PC-9 (cell line): Measurements from ENCODE around the gene SLC16A2.

ENCODE experiments used
- CTCF ChIP-seq: fragments of 200-600 bp; sonication (generic); conservative IDR thresholded peaks from 2 replicates; pipeline ENCODE4 v1.6.1; 2017; ENCODE audit warnings: mixed run types, antibody characterized with exemption, mild to moderate bottlenecking, moderate library complexity
- EZH2 ChIP-seq: fragments of 200-600 bp; sonication (generic); IDR thresholded peaks from 2 replicates; pipeline ENCODE4 v1.8.0; 2017; ENCODE audit warnings: antibody characterized with exemption, low read depth

- no peak for TF ChIP-seq CTCF
- no peak for TF ChIP-seq EZH2
These were observed 119.4 kb downstream of the SLC16A2 start for GRCh38 chrX:74540635-74541249.
